Thyroid gland (tissue), 4 donors: ENCODE measurements around the gene B4GALT4.

Source experiments
- POLR2A ChIP-seq, 2 donors: fragments of 450-650 bp; IDR thresholded peaks; one replicate each; pipeline ENCODE4 v1.6.1; 2017; ENCODE audit warnings: antibody characterized with exemption in 2 of 2, mild to moderate bottlenecking in 2 of 2, moderate library complexity in 1 of 2
- TF ChIP-seq, protein P1 (sequence below), 6 experiments: fragments of 200-600 bp in 3 of 6; fragments of 450-650 bp in 3 of 6; sonication (generic) in 3 of 6; IDR thresholded peaks; one replicate each; pipeline ENCODE4 v1.5.1; 2016 to 2019; ENCODE audit warnings: antibody characterized with exemption in 6 of 6, mild to moderate bottlenecking in 2 of 6, inconsistent platforms in 1 of 6, moderate library complexity in 1 of 6

DNA sequence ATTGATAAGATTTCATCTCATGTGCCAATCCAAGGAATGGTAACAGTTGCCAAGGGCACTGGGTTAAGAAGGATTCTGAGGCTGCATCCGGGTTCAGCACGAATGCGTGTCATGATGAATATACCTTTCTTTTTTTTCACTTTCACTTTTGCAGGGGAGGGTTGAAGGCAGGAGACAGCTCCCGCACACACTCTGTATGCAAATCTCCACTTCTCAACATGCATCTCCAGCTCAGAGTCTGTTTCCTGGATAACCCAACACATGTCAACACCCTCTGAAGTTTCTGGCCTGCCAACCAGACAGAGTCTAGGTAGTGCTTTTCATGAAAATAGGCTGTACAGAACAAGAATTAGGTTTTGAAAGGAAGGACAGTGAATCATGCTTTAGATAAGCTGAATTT is 21.6 kb downstream of the B4GALT4 start:
- TF ChIP-seq, protein P1, sequence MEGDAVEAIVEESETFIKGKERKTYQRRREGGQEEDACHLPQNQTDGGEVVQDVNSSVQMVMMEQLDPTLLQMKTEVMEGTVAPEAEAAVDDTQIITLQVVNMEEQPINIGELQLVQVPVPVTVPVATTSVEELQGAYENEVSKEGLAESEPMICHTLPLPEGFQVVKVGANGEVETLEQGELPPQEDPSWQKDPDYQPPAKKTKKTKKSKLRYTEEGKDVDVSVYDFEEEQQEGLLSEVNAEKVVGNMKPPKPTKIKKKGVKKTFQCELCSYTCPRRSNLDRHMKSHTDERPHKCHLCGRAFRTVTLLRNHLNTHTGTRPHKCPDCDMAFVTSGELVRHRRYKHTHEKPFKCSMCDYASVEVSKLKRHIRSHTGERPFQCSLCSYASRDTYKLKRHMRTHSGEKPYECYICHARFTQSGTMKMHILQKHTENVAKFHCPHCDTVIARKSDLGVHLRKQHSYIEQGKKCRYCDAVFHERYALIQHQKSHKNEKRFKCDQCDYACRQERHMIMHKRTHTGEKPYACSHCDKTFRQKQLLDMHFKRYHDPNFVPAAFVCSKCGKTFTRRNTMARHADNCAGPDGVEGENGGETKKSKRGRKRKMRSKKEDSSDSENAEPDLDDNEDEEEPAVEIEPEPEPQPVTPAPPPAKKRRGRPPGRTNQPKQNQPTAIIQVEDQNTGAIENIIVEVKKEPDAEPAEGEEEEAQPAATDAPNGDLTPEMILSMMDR (IDR thresholded peaks at IDR 0.05), result no peak
- no peak for TF ChIP-seq POLR2A (IDR thresholded peaks at IDR 0.05)
